Measurements from ENCODE around the gene RARB.

DNA sequence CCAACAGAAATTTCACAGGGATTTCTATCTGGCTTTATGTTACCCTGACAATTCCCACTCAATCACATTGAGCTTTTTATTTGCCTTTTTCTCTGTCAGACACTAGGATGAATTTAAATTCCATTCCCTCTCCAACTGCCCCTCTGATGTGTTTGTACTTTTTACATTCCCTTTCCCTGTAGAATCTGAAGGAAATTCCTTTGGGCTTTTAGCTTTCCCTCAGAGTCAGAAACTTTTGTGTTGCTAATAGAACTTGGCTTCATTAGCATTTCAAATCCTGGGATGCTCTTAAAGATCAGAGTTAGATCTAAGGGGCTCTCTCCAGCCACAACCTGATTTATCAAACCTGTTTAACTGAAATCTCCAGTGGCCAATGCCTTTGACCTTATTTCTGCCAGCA, 7.9 kb upstream of the RARB start:
- TF ChIP-seq, protein P1, sequence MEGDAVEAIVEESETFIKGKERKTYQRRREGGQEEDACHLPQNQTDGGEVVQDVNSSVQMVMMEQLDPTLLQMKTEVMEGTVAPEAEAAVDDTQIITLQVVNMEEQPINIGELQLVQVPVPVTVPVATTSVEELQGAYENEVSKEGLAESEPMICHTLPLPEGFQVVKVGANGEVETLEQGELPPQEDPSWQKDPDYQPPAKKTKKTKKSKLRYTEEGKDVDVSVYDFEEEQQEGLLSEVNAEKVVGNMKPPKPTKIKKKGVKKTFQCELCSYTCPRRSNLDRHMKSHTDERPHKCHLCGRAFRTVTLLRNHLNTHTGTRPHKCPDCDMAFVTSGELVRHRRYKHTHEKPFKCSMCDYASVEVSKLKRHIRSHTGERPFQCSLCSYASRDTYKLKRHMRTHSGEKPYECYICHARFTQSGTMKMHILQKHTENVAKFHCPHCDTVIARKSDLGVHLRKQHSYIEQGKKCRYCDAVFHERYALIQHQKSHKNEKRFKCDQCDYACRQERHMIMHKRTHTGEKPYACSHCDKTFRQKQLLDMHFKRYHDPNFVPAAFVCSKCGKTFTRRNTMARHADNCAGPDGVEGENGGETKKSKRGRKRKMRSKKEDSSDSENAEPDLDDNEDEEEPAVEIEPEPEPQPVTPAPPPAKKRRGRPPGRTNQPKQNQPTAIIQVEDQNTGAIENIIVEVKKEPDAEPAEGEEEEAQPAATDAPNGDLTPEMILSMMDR (IDR thresholded peaks at IDR 0.05; ENCODE audit: low read depth, low read length), result no peak
- TF ChIP-seq EZH2phosphoT487 (IDR thresholded peaks at IDR 0.05; ENCODE audit: low read depth), result no peak
